Fibroblast of mammary gland (primary cell): ENCODE results near the gene CHMP6.
A peak's percentile ranks its signal among the peaks of the same experiment; 100 is the strongest.
"Not testable (repeated sequence)": the region's sequence is repeated elsewhere in the genome, so short reads cannot be mapped to it uniquely, and the experiment has no call there.

Experiments
- DNase-seq: peaks from one replicate; pipeline ENCODE4 v3.0.0-alpha.2; 2010; ENCODE audit warnings: low read depth
- H3K4me3 ChIP-seq: 2 replicates; pipeline ENCODE4 v1.5.1; 2011; ENCODE audit warnings: low read depth, mild to moderate bottlenecking, low read length, moderate library complexity; ENCODE audit not compliant: control insufficient read depth
- CTCF ChIP-seq: conservative IDR thresholded peaks from 2 replicates; pipeline ENCODE4 v1.5.1; 2011; ENCODE audit warnings: low read depth, low read length, inconsistent platforms; ENCODE audit not compliant: control insufficient read depth, insufficient read depth

CHMP6 gene

GRCh38 chr17:81015136-81015535 is 23.5 kb downstream of the CHMP6 start:
- H3K4me3 ChIP-seq: no peak overlapping the region
- TF ChIP-seq CTCF: no peak
- no peak for DNase-seq

DNA sequence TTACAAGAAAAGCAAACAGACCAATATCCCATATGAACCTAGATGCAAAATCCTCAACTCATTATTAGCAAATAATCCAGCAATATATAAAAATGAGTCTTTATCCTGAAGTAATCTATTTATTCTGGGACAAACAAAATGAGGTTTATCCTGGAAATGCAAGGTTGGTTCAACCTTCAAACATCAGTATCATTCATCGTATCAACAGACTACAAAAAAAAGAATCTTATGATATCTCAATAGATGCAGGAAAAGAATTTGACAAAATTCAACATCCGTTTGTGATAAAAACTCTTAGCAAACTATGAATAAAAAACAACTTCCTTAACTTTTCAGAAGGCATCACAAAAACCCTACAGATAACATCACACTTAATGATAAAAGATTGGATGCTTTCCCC is 24.9 kb downstream of the CHMP6 start:
- no peak for TF ChIP-seq CTCF
- DNase-seq: no peak
- no peak overlapping the region for H3K4me3 ChIP-seq

DNA sequence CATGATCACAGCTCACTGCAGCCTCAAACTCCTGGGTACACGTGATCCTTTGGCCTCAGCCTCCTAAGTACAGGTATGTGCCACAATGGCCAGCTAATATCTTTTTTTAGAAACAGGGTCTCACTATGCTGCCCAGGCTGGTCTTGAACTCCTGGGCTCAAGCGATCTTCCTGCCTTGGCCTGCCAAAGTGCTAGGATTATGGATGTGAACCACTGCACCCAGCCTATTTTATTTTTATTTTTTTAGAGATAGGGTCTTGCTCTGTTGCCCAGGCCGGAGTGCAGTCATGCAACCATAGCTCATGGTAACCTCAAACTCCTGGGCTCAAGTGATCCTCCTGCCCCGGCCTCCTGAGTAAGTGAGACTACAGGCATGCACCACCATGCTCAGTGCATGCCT is 25.7 kb downstream of the CHMP6 start:
- H3K4me3 ChIP-seq, DNase-seq: not testable (repeated sequence)

- H3K4me3 ChIP-seq: no peak overlapping the region
- peak; percentile 21 for DNase-seq
- TF ChIP-seq CTCF: no peak
Measured at GRCh38 chr17:81018044-81018802, 26.6 kb downstream of the CHMP6 start.

GRCh38 chr17:81019563-81020442 is 28.2 kb downstream of the CHMP6 start:
- no peak overlapping the region for H3K4me3 ChIP-seq
- no peak for DNase-seq
- TF ChIP-seq CTCF: no peak

GRCh38 chr17:81020443-81020766 is 28.8 kb downstream of the CHMP6 start:
- no peak overlapping the region for H3K4me3 ChIP-seq
- no peak for TF ChIP-seq CTCF
- no peak for DNase-seq

GRCh38 chr17:81020767-81021497 is 29.3 kb downstream of the CHMP6 start:
- peak; percentile 55 for DNase-seq
- H3K4me3 ChIP-seq: no peak overlapping the region
- no peak for TF ChIP-seq CTCF
